NCI-H2107 treated with DMSO at 0.1 percent for 48 hours (cell line): ENCODE data around the gene RNF186.
A peak's percentile ranks its signal among the peaks of the same experiment; 100 is the strongest.
"Not testable (repeated sequence)": the region's sequence is repeated elsewhere in the genome, so short reads cannot be mapped to it uniquely, and the experiment has no call there.

ENCODE experiments used
- DNase-seq: peaks from one replicate; lab custom pipeline; 2025; ENCODE audit not compliant: unreplicated experiment; lab: John Stamatoyannopoulos, UW

Gene RNF186

GRCh38 chr1:19825298-19825697 lies 10.2 kb upstream of the RNF186 start:
- DNase-seq = peak; percentile 23

GRCh38 chr1:19824541-19824940 lies 9.5 kb upstream of the RNF186 start:
- no peak for DNase-seq

- no peak for DNase-seq
Measured at GRCh38 chr1:19824036-19824435, 9.0 kb upstream of the RNF186 start.

- DNase-seq = no peak
Measured at GRCh38 chr1:19819701-19820100, 4.6 kb upstream of the RNF186 start.

- no peak for DNase-seq
Measured at GRCh38 chr1:19818324-19818723, 3.2 kb upstream of the RNF186 start.

- DNase-seq = no peak
Measured at GRCh38 chr1:19817160-19817559, 2.1 kb upstream of the RNF186 start.

- DNase-seq = not testable (repeated sequence)
Measured at GRCh38 chr1:19816737-19817086, 1.6 kb upstream of the RNF186 start.

GRCh38 chr1:19815801-19816736 lies 986 bp upstream of the RNF186 start:
- DNase-seq = peak; percentile 97

- no peak for DNase-seq
Measured at GRCh38 chr1:19814244-19814661, 830 bp downstream of the RNF186 start.

- DNase-seq = no peak
Measured at GRCh38 chr1:19813643-19813960, 1.5 kb downstream of the RNF186 start.

- no peak for DNase-seq
Measured at GRCh38 chr1:19812875-19813642, 2.0 kb downstream of the RNF186 start.

- DNase-seq = no peak
Measured at GRCh38 chr1:19811206-19811851, 3.8 kb downstream of the RNF186 start.

- no peak for DNase-seq
Measured at GRCh38 chr1:19809044-19809750, 5.9 kb downstream of the RNF186 start.

- no peak for DNase-seq
Measured at GRCh38 chr1:19808351-19808750, 6.7 kb downstream of the RNF186 start.

- DNase-seq = no peak
Measured at GRCh38 chr1:19804831-19805251, 10.2 kb downstream of the RNF186 start.

GRCh38 chr1:19802269-19802668 lies 12.8 kb downstream of the RNF186 start:
- no peak for DNase-seq

GRCh38 chr1:19800076-19800804 lies 14.8 kb downstream of the RNF186 start:
- peak; percentile 21 for DNase-seq

GRCh38 chr1:19799230-19800075 lies 15.6 kb downstream of the RNF186 start, which contains the start of gene TMCO4:
Gene TMCO4, minus strand, starts transcription at chr1:19799916. Its CDS starts 19,158 bp downstream, at chr1:19780758.
- DNase-seq = no peak

- DNase-seq = no peak
Measured at GRCh38 chr1:19798486-19799229, 16.4 kb downstream of the RNF186 start.
